Hematopoietic multipotent progenitor cell (in vitro differentiated cells): ENCODE results near the gene RP2. TPM values are rescaled to one million over a fixed set of nuclear protein-coding genes. Genes with fewer than 3 reads are reported as not detected.
A peak's percentile ranks its signal among the peaks of the same experiment; 100 is the strongest.

Experiments
- DNase-seq, 3 donors: peaks; one replicate each; pipeline ENCODE4 v3.0.0-alpha.2; 2011 to 2015; ENCODE audit warnings: low read depth in 2 of 3, low spot score in 2 of 3
- total RNA-seq: library from RNA; depleted of rRNA; stranded (reverse); fragments of >200 nt; gene quantifications from one replicate; pipeline ENCODE4 v1.2.3, GENCODE V29; 2012

RP2 gene
- 12.9 TPM for total RNA-seq

DNA sequence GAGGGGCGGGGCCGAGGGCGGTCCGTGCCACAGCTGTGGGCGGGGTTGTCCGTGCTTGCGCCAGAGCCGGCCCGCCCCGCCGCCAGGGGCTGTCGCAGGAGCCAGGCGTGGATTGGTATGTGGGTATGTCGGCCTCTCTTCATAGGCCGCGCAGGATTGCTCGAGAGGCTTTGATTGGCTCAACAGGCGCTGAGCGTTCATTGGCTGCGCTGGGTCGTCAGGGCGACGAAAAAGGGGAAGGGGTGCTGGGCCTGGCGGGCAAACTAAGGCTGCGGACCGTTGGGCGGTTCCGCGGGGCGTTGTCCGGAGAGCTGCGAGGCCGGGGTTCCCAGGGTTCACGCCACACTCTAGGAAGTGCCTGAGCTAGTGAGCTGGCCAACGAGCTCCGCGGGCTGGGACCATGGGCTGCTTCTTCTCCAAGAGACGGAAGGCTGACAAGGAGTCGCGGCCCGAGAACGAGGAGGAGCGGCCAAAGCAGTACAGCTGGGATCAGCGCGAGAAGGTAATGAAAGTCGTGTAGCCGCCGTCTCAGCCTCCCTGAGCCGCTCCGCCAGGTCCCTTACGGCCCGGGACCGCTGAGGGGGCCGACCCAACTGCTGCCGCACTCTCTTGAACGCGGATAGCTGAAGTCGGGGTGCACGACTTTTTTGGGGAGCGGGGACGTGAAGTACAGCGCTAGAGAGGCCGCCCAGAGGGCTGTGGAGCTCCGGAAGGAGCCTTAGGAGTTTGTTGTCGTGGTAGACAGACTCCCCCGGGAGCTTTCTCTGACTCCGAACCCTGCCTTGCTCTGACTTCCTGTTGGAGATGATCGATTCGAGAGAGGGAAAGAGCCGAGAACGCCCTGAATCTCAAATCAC lies at the start of gene RP2:
TSS of gene RP2 (plus strand) at position 343 of the 857 bp plus-strand sequence. CDS start at position 401, 58 bp downstream.
- peak; percentile 49 to 96 (median 90) for DNase-seq

- DNase-seq, result no peak
These were observed 47.9 kb upstream of the RP2 start for GRCh38 chrX:46788902-46789301.

GRCh38 chrX:46791927-46792809 lies 44.7 kb upstream of the RP2 start:
- peak in 2 of 3 donors; percentile 70 to 88 for DNase-seq

DNA sequence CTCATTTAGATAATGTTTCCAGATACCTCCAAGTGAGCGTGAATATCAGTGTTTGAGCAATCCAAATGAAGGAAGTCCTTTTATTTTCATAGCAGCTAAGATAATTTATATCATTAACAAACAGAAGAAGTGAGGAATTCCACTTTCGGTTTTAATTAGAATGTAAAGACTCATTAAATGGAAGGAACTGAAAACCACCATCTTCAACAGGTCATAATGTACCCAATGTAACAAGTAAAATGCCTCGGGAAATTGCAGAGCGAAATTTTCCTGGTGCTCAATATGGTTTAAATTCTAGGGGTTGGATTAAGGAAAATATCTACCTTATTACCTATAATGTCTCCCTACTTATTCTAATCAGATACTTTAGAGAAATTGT lies 44.0 kb upstream of the RP2 start:
- no peak for DNase-seq

GRCh38 chrX:46793386-46794143 lies 43.3 kb upstream of the RP2 start:
- no peak for DNase-seq

GRCh38 chrX:46796574-46797191 lies 40.2 kb upstream of the RP2 start:
- DNase-seq, result peak; percentile 23 to 81 (median 56)

GRCh38 chrX:46803140-46803539 lies 33.7 kb upstream of the RP2 start:
- DNase-seq, result peak in 1 of 3 donors; percentile 13

GRCh38 chrX:46805270-46805669 lies 31.6 kb upstream of the RP2 start:
- DNase-seq, result no peak

GRCh38 chrX:46811121-46811520 lies 25.7 kb upstream of the RP2 start:
- DNase-seq, result no peak

DNA sequence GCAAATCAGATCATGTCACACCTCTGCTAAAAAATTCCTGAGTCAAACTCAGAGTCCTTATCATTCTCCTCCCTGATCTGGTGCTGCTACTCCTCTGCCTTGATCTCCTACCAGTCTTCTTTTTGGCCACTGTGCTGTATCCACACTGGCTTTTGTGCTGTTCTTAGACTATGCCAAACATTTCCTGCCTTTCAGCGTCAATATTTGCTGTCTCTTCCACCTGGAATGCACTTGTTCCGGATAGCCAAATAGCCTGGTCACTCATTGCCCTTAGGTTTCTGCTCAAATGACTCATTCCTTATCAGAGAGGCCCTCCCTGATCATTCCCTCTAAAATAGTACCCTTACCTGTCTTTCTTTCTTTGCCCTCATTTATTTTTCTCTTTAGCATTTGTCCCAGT lies 24.4 kb upstream of the RP2 start:
- no peak for DNase-seq

GRCh38 chrX:46814966-46815365 lies 21.9 kb upstream of the RP2 start:
- no peak for DNase-seq

GRCh38 chrX:46819136-46819535 lies 17.7 kb upstream of the RP2 start:
- no peak for DNase-seq

GRCh38 chrX:46820391-46821100 lies 16.3 kb upstream of the RP2 start:
- DNase-seq, result no peak

GRCh38 chrX:46823481-46823880 lies 13.4 kb upstream of the RP2 start:
- DNase-seq, result no peak

DNA sequence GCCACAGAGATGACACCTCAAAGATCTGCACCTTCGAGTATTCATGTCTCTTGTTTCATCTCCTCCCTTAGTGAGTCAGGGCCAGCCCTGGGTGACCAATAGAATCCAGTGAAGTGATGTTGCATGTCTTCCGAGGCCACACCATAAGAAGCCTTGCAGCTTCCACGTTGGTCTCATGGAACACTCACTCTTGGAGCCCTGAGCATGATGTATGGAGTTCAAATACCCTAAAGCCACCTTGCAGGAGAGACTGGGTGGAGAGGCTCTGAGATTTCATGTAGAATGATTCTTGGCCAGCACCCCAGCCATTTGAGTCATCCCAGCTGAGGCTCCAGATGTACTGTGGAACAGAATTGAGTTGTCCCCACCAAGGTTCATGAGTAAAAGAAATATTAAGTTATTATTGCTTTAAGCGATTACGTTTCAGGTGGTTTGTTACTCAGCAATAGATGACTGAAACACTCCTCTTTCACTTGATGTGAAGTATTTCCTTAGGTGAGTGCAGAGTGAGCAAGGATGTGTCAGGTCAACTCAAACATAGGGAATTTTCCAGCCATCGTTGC lies 5.0 kb upstream of the RP2 start:
- DNase-seq, result no peak

GRCh38 chrX:46837558-46838485 lies 979 bp downstream of the RP2 start:
- DNase-seq, result peak; percentile 3 to 40 (median 27)

DNA sequence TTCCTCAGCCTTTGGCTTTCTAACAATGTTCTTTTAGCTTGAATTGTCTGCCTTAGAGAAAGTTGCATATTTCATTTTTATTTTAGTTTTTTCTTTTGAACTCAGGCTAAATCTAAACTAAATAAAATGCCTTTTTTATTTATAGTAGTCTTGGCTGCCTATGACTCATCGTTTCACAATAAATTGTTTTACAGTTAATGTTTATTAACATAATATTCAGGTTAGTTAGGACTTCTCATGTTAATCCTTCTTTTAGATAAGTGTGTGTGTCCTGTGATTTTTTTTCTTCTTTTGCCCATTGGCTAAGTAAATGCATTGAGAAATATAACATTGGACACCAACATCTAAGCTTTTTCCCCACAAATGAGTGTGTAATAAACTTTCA lies 1.6 kb downstream of the RP2 start:
- no peak for DNase-seq

- no peak for DNase-seq
These were observed 2.2 kb downstream of the RP2 start for GRCh38 chrX:46838974-46839480.
